ENCODE measurements around the gene PEX14.

Gene PEX14

GRCh38 chr1:10549904-10550664 is 75.3 kb downstream of the PEX14 start:
- no peak for TF ChIP-seq MAX (IDR thresholded peaks at IDR 0.05; ENCODE audit: low read depth, low read length)
- no peak for TF ChIP-seq MYC (IDR thresholded peaks at IDR 0.05; ENCODE audit: low read depth, low read length)
- TF ChIP-seq POLR2A (IDR thresholded peaks at IDR 0.05; ENCODE audit: extremely low read depth, insufficient read length) = no peak
- no peak for TF ChIP-seq CTCF (IDR thresholded peaks at IDR 0.05; ENCODE audit: low read depth, low read length)
- DNase-seq (ENCODE audit: low read depth) = no peak
- H3K4me3 ChIP-seq (ENCODE audit: low read depth, low read length) = no peak overlapping the region

- TF ChIP-seq MAX (IDR thresholded peaks at IDR 0.05; ENCODE audit: low read depth, low read length) (peak; percentile 97), POLR2A (IDR thresholded peaks at IDR 0.05; ENCODE audit: extremely low read depth, insufficient read length) (no peak), CTCF (IDR thresholded peaks at IDR 0.05; ENCODE audit: low read depth, low read length) (no peak), MYC (IDR thresholded peaks at IDR 0.05; ENCODE audit: low read depth, low read length) (peak; percentile 79; the same call in 1 of the 2 replicates)
- DNase-seq (ENCODE audit: low read depth) = peak; percentile 86
- peak overlapping the region; percentile 16 for H3K4me3 ChIP-seq (ENCODE audit: low read depth, low read length)
Measured at GRCh38 chr1:10553118-10553517, 78.4 kb downstream of the PEX14 start.

GRCh38 chr1:10555635-10556429 is 81.1 kb downstream of the PEX14 start:
- DNase-seq (ENCODE audit: low read depth) = peak; percentile 75
- TF ChIP-seq POLR2A (IDR thresholded peaks at IDR 0.05; ENCODE audit: extremely low read depth, insufficient read length) = no peak
- TF ChIP-seq CTCF (IDR thresholded peaks at IDR 0.05; ENCODE audit: low read depth, low read length) = no peak
- TF ChIP-seq MAX (IDR thresholded peaks at IDR 0.05; ENCODE audit: low read depth, low read length) = 0 out of 2 replicates have a peak, but pooled peaks have one; percentile 32
- TF ChIP-seq MYC (IDR thresholded peaks at IDR 0.05; ENCODE audit: low read depth, low read length) = peak; percentile 19; the same call in 1 of the 2 replicates
- no peak overlapping the region for H3K4me3 ChIP-seq (ENCODE audit: low read depth, low read length)

- DNase-seq (ENCODE audit: low read depth) = peak; percentile 62
- TF ChIP-seq MYC (IDR thresholded peaks at IDR 0.05; ENCODE audit: low read depth, low read length) = no peak
- no peak for TF ChIP-seq CTCF (IDR thresholded peaks at IDR 0.05; ENCODE audit: low read depth, low read length)
- TF ChIP-seq MAX (IDR thresholded peaks at IDR 0.05; ENCODE audit: low read depth, low read length) = no peak
- no peak for TF ChIP-seq POLR2A (IDR thresholded peaks at IDR 0.05; ENCODE audit: extremely low read depth, insufficient read length)
- no peak overlapping the region for H3K4me3 ChIP-seq (ENCODE audit: low read depth, low read length)
Measured at GRCh38 chr1:10556430-10557005, 81.8 kb downstream of the PEX14 start.

GRCh38 chr1:10557714-10558113 is 83.0 kb downstream of the PEX14 start:
- H3K4me3 ChIP-seq (ENCODE audit: low read depth, low read length) = no peak overlapping the region
- no peak for DNase-seq (ENCODE audit: low read depth)
- TF ChIP-seq MYC (IDR thresholded peaks at IDR 0.05; ENCODE audit: low read depth, low read length) = no peak
- TF ChIP-seq MAX (IDR thresholded peaks at IDR 0.05; ENCODE audit: low read depth, low read length) = no peak
- no peak for TF ChIP-seq POLR2A (IDR thresholded peaks at IDR 0.05; ENCODE audit: extremely low read depth, insufficient read length)
- TF ChIP-seq CTCF (IDR thresholded peaks at IDR 0.05; ENCODE audit: low read depth, low read length) = no peak
